H1 (cell line): ENCODE data around the gene ICA1. TPM values are rescaled to one million over a fixed set of nuclear protein-coding genes. Genes with fewer than 3 reads are reported as not detected.

ENCODE experiments used
- CHD7 ChIP-seq: fragments of 300-600 bp; sonication (generic); IDR thresholded peaks from 2 replicates; pipeline ENCODE4 v1.7.1; 2012; ENCODE audit warnings: low read length, moderate library complexity, mild to moderate bottlenecking, inconsistent platforms; ENCODE audit not compliant: insufficient replicate concordance
- polyA plus RNA-seq, 7 experiments: library from polyadenylated mRNA; depleted of rRNA in 3 of 7; stranded (reverse) in 5 of 7; unstranded in 2 of 7; fragments of >200 nt in 5 of 7; fragments of 200-250 nt in 2 of 7; gene quantifications; 1 replicate in 5 of 7; 2 replicates in 1 of 7; 4 replicates in 1 of 7; pipeline versions ENCODE4 v1.2.1 to v1.2.3, GENCODE V29; 2011 to 2013; ENCODE audit warnings: missing spikeins in 2 of 7, mixed read lengths in 2 of 7
- total RNA-seq: library from RNA; stranded (reverse); fragmentation: NEBNext Ultra II Directional; extraction: Animal tissue kit (Norgen Biotek cat#: 25700); gene quantifications from 2 replicates; pipeline ENCODE4 v1.2.1, GENCODE V29; 2021

Gene ICA1
- total and polyA plus RNA-seq, 2 of the 8 experiments (the other 6 are each of a cell fraction or from before 2014, with no cell fraction given), result 14.9 to 37.1 TPM

DNA sequence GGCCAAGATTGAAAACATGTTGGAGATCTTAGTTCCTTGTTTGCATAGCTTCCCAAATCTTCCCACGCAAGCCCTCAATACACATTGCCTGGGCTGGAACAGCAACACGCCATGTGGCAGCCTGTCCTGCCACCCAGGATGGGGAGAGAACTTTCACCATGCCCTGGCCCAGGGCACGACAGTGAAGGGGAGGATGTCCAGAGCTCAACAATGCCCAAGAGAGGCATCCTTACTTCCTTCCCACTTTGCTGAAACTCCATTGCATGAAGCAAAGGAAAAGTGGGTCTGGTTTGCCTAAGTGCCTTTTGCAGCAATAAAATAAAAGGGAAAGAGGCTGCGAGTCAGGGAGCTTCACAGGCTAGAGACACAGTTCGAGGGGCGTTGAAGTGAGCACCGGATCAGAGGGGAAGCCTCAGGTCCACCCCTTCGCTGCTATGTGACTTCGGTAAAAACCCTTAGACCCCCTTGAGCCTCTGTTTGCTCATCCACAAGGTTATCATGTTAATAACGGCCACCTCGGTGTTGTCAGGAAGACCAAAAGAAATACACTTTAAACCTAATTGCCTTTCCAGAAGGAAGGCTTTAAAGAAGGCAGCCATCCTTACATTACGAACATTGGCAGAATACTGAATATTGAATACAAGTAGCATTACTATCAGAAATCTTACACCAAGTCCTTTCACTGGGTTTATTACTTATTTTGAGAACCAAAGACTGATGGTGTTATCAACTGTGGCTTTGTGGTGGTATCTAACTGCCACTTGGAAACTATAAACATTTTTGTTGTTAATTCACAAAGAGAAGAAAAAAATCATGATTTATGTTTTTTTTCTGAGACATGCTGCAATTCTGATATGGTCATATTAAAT lies 133.3 kb downstream of the ICA1 start (continued):
- no peak for TF ChIP-seq CHD7
- TF ChIP-seq, all 59 proteins: peak for 0
